GM12878 (cell line): ENCODE measurements around the gene RPL32. TPM values are rescaled to one million over a fixed set of nuclear protein-coding genes. Genes with fewer than 3 reads are reported as not detected.

ENCODE experiments used
- ATAC-seq: fragments of 200-7000 bp; cut with Tn5 transposase; 3 replicates; pipeline ENCODE4 v1.9.1; 2020; ENCODE audit warnings: mild to moderate bottlenecking, moderate library complexity
- BruUV-seq: library from RNA; stranded (reverse); fragments of 400-500 nt; replicated peaks from 2 replicates; lab custom pipeline; 2021; lab: Mats Ljungman, UMichigan
- CTCF ChIA-PET: fragments of 300-600 bp; sonication (Branson Sonifier 250); formaldehyde crosslinking; extraction: SDS; loops from one replicate; lab custom pipeline; 2021; ENCODE audit warnings: inconsistent platforms; lab: Yijun Ruan, JAX
- POLR2A ChIA-PET: fragments of 350-600 bp; formaldehyde crosslinking; extraction: SDS; loops from one replicate; lab custom pipeline; 2021; ENCODE audit warnings: inconsistent platforms; lab: Charles Lee
- RAD21 ChIA-PET: fragments of 300-600 bp; sonication (Branson Sonifier 250); formaldehyde crosslinking; loops from one replicate; lab custom pipeline; 2023; ENCODE audit warnings: antibody characterized with exemption; ENCODE audit not compliant: unreplicated experiment; lab: Charles Lee
- SMC1A ChIA-PET: fragments of 300-600 bp; sonication (Branson Sonifier 250); formaldehyde crosslinking; loops from one replicate; lab custom pipeline; 2023; ENCODE audit not compliant: unreplicated experiment, uncharacterized antibody; lab: Charles Lee
- DNase-seq: peaks from one replicate; pipeline ENCODE4 v3.0.0-alpha.2; 2011; ENCODE audit warnings: low read depth, low spot score
- FAIRE-seq: peaks from 3 replicates; lab custom pipeline; 2011; peaks lifted over from hg19 to GRCh38; lab: Jason Lieb, UNC
- H2AFZ ChIP-seq: 2 replicates; pipeline ENCODE4 v1.6.0; 2011; ENCODE audit warnings: low read depth, low read length, control low read depth; ENCODE audit not compliant: control insufficient read depth
- H3K27ac ChIP-seq: 2 replicates; pipeline ENCODE4 v1.5.1; 2011; ENCODE audit warnings: control low read depth; ENCODE audit not compliant: control insufficient read depth, insufficient read depth
- H3K27me3 ChIP-seq, 2 experiments: replicated peaks in 1 of 2; 2 replicates each; pipeline versions ENCODE4 v1.6.0 to v1.6.1; 2011; ENCODE audit warnings: low read length in 1 of 2; ENCODE audit not compliant: control insufficient read depth in 2 of 2, insufficient read depth in 2 of 2
- H3K36me3 ChIP-seq, 2 experiments: 2 replicates each; pipeline ENCODE4 v1.5.1; 2011; ENCODE audit warnings: low read length in 1 of 2; ENCODE audit not compliant: control insufficient read depth in 2 of 2, insufficient read depth in 2 of 2
- H3K4me1 ChIP-seq: 2 replicates; pipeline ENCODE4 v1.6.1; 2011; ENCODE audit warnings: mild to moderate bottlenecking, low read length, moderate library complexity, mixed read lengths; ENCODE audit not compliant: control insufficient read depth, insufficient read depth
- H3K4me2 ChIP-seq: 2 replicates; pipeline ENCODE4 v1.6.0; 2011; ENCODE audit warnings: control low read depth; ENCODE audit not compliant: control insufficient read depth, insufficient read depth
- H3K4me3 ChIP-seq: fragments of 200-600 bp; sonication (generic); 2 replicates; pipeline ENCODE4 v1.5.1; 2016
- H3K79me2 ChIP-seq: 2 replicates; pipeline ENCODE4 v1.6.0; 2011; ENCODE audit warnings: low read length; ENCODE audit not compliant: control insufficient read depth, insufficient read depth
- H3K9ac ChIP-seq: 2 replicates; pipeline ENCODE4 v1.8.0; 2011; ENCODE audit warnings: low read length, control low read depth, mixed read lengths; ENCODE audit not compliant: control insufficient read depth, insufficient read depth
- H3K9me3 ChIP-seq: replicated peaks from 3 replicates; pipeline ENCODE4 v1.5.1; 2011; ENCODE audit warnings: mild to moderate bottlenecking, low read length; ENCODE audit not compliant: control insufficient read depth, insufficient read depth
- H4K20me1 ChIP-seq: 2 replicates; pipeline ENCODE4 v1.6.0; 2011; ENCODE audit not compliant: control insufficient read depth, insufficient read depth
- CBFB ChIP-seq: IDR thresholded peaks from 2 replicates; pipeline ENCODE4 v1.6.1; 2016; ENCODE audit warnings: antibody characterized with exemption, low read depth
- E4F1 ChIP-seq: fragments of 450-650 bp; IDR thresholded peaks from 2 replicates; pipeline ENCODE4 v1.6.1; 2018; ENCODE audit warnings: borderline replicate concordance, mild to moderate bottlenecking; ENCODE audit not compliant: partially characterized antibody
- JUNB ChIP-seq: IDR thresholded peaks from 2 replicates; pipeline ENCODE4 v1.6.1; 2016; ENCODE audit warnings: antibody characterized with exemption, mild to moderate bottlenecking
- KDM1A ChIP-seq: fragments of 200-600 bp; sonication (generic); IDR thresholded peaks from 2 replicates; pipeline ENCODE4 v1.6.1; 2016; ENCODE audit warnings: borderline replicate concordance
- POLR2AphosphoS5 ChIP-seq: IDR thresholded peaks from 2 replicates; pipeline ENCODE4 v1.6.1; 2011; ENCODE audit warnings: mild to moderate bottlenecking, low read length, inconsistent platforms
- RFX5 ChIP-seq: IDR thresholded peaks from 2 replicates; pipeline ENCODE4 v1.6.1; 2011; ENCODE audit warnings: low read depth, low read length, improper control_type of control experiment
- SREBF1 ChIP-seq: IDR thresholded peaks from 2 replicates; pipeline ENCODE4 v1.6.1; 2012; ENCODE audit warnings: mild to moderate bottlenecking, low read length
- WGBS: methylation state at CpG from one replicate; pipeline ENCODE4 v1.1.6; 2016; ENCODE audit warnings: low lambda C conversion rate; ENCODE audit not compliant: insufficient replicate concordance, insufficient coverage; ENCODE audit errors: missing lambda C conversion rate; 5-methylcytosine and 5-hydroxymethylcytosine counted together
- in situ Hi-C: fragments of 300-500 bp; cut with MboI; formaldehyde crosslinking; loops from 9 replicates; pipeline ENCODE4 v1.14.3; 2018; ENCODE audit warnings: mixed read lengths
- intact Hi-C: fragments of 100-400 bp; cut with micrococcal nuclease; formaldehyde crosslinking; loops from one replicate; pipeline ENCODE4 v1.14.2; 2022; ENCODE audit not compliant: unreplicated experiment
- polyA plus RNA-seq, 11 experiments: library from polyadenylated mRNA; depleted of rRNA in 4 of 11; unstranded in 6 of 11; stranded (reverse) in 5 of 11; fragments of >200 nt; fragmentation: Nextera tagmentation in 4 of 11; fragmentation: Illumina TruSeq in 1 of 11; extraction: Ambion mirVana in 4 of 11; extraction: Trizol in 1 of 11; gene quantifications; 1 replicate in 1 of 11; 2 replicates in 10 of 11; pipeline versions ENCODE4 v1.2.1 to v1.2.3, GENCODE V29; 2011 to 2016; ENCODE audit warnings: inconsistent platforms in 2 of 11, missing spikeins in 2 of 11, low read depth in 1 of 11
- total RNA-seq, 4 experiments: library from RNA; depleted of rRNA in 3 of 4; stranded (reverse); fragments of >200 nt in 3 of 4; fragmentation: Illumina TruSeq in 1 of 4; extraction: Trizol in 1 of 4; gene quantifications; 2 replicates each; pipeline versions ENCODE4 v1.2.1 to v1.2.3, GENCODE V29; 2013 to 2021

Gene RPL32
- total and polyA plus RNA-seq, 10 of the 15 experiments (the other 5 are each of a cell fraction or from before 2014, with no cell fraction given), result 1,533 to 5,147 (median 3,350) TPM

- H3K4me2 ChIP-seq, result no peak overlapping the region
- SMC1A ChIA-PET, result interaction anchor here (6.7 kb wide), 1 partner anchor 17 kb away, joined by 103 read pairs; no protein-coding TSS in a partner anchor
- POLR2A ChIA-PET, result interaction anchor here (2.8 kb wide), 1 partner anchor 18 kb away, joined by 7 read pairs; no protein-coding TSS in a partner anchor
These were observed 30.1 kb upstream of the RPL32 start for GRCh38 chr3:12871404-12871983.

More at GRCh38 chr3:12871404-12871983, 30.1 kb upstream of the RPL32 start:
- Histone ChIP-seq H3K27ac (no peak overlapping the region), H3K79me2 (no peaks in the 10 kb centered on the region), H3K4me3 (no peak overlapping the region), H3K27me3 (no peaks in the 10 kb centered on the region; a peak in 1 of 4 replicates), H2AFZ (no peak overlapping the region), H4K20me1 (no peaks in the 10 kb centered on the region), H3K36me3 (no peaks in the 10 kb centered on the region), H3K4me1 (peaks cover 32% of the 10 kb centered on the region), H3K9me3 (no peaks in the 10 kb centered on the region), H3K9ac (no peak overlapping the region)
- ChIA-PET RAD21 (interaction anchor here (1.1 to 2.4 kb wide), 4 partner anchors 14 to 20 kb away, joined by 5 to 9 read pairs (median 7); no protein-coding TSS in a partner anchor), CTCF (interaction anchor here (0.7 to 15.3 kb wide), 5 partner anchors 9 to 113 kb away, joined by 3 to 271 read pairs (median 4); partner anchors contain the start of gene RPL32)
- TF ChIP-seq SREBF1 (no peak), CBFB (no peak), E4F1 (no peak), JUNB (no peak), POLR2AphosphoS5 (no peak), KDM1A (no peak), RFX5 (no peak)
- in situ Hi-C loops, result loop anchor here (5.0 kb wide), 1 partner anchor 959 kb away; no protein-coding TSS in a partner anchor
- no peak for FAIRE-seq
- no peak for ATAC-seq
- DNase-seq, result no peak
- BruUV-seq, result no TSS peak
- 38% methylated on average over 12 of the region's 12 CpGs for WGBS
- intact Hi-C loops, result no loop called here
